ENCODE data around the gene CEACAM18.

GRCh38 chr19:51521357-51521756 is 43.0 kb downstream of the CEACAM18 start:
- no peak for TF ChIP-seq CTCF (IDR thresholded peaks at IDR 0.05; ENCODE audit: borderline replicate concordance, extremely low read depth, low read length, poor library complexity, severe bottlenecking)
- TF ChIP-seq EZH2 (IDR thresholded peaks at IDR 0.05; ENCODE audit: borderline replicate concordance, low read depth, low read length, severe bottlenecking): no peak

Measured in DND-41 (cell line).